ENCODE results near the gene GSDME. TPM values are rescaled to one million over a fixed set of nuclear protein-coding genes. Genes with fewer than 3 reads are reported as not detected.

Gene GSDME
- polyA plus RNA-seq, 1 donor: 8.1 TPM

DNA sequence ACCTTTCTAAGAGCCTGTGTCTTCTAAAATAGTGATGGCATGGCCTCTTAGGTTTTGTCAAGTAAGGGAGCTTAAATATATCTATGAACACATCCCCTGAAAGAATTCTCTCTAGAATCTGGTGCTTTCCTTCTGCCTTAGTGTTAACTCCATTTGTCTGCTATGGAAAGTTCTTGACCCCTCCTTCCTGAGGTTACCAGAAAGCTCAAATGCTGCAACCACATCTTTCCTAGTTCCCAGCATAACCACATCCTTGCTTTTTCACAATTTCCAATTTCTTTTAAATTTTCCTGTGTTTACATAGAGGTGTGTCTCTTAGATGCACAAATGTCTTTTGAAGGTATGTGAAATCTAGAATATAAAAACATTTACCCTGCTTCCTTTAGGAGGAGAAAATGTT lies 16.4 kb upstream of the GSDME start:
- DNase-seq (ENCODE audit: low read depth): no peak

DNA sequence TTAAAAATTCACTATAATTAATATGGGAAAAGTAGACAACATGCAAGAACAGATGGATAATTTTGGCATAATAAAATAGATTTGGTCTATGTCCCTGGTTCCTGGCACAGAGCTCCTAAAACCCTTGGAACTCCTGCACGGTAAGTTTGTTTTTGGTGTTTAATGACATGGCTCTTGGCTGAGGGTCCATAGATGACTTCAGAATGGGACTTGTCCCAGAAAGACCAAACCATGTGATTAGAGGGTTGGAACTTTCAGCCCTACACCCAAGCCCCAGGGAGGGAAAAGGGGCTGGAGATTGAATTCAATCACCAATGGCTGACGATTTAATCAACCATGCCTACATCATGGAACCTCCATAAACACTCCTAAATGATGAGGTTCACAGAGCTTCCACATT lies 12.6 kb upstream of the GSDME start:
- DNase-seq (ENCODE audit: low read depth): peak; percentile 39

DNA sequence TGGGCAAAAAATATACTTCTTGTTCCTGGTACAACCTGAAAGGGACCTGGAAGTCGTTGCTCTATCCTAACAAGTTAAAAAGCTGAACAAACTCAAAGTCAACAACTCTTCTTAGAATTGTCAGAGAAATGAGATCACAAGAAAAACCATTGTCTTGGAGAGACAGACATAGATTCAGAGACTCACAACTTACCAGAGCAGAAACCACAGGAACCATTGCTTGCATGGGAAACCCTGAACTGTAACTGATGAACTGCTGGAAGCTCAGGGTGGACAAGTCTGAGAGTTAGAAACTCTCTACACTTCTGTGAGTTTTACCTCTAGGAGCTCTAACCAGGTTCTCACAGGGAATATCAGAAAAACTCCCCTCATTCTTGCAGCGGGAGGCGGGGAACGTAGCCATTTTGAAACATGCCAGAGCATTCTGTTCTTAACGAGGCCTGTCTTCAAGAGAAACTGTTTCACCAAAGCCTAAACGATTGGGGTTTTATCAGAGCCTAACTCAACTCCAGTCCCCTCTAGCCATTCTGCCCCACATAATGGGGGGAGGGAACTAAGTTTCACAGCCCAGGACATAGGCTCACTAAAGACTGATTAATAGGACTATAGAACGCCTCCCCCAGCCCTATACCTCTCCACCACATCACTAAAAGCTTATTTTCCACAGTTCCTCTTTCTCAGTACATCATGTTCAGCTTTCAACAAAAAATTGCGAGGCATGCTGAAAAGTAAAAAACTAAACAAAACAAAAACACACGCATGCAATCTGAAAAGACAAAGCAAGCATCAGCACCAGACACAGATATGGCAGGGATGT lies 12.0 kb upstream of the GSDME start:
- no peak for DNase-seq (ENCODE audit: low read depth)

DNA sequence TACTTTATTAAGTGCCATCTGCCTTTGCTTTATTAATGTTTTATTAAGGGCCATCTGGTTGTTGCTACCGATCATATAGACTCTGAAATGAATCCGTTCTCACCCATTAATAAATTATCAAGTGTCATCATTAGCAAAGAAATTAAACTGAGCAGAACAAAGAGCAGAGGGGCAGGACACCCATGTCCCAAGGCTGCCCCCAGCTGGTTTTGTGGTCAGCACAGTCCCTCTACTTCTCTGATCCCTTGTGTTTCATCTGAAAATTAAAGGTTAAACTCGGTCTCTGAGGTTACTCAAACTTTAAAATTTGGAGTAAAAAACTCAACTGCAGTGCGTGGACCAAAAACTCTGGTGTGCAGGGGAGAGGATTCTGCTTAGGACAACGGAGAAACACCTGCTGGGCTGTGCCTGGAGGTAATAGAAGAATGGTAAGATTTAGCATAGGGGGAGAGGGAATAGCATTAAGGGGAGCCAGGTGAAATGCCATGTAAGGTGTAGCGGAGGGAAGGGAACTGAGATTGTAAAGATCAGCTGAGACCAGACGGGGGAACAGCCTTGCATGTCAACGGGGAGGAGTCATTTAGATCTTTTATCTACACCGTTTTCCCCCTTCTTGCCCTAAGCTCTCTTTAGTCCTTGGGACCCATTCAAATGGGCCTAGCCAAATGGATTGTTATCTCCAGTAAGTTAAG lies 10.8 kb upstream of the GSDME start:
- no peak for DNase-seq (ENCODE audit: low read depth)

DNA sequence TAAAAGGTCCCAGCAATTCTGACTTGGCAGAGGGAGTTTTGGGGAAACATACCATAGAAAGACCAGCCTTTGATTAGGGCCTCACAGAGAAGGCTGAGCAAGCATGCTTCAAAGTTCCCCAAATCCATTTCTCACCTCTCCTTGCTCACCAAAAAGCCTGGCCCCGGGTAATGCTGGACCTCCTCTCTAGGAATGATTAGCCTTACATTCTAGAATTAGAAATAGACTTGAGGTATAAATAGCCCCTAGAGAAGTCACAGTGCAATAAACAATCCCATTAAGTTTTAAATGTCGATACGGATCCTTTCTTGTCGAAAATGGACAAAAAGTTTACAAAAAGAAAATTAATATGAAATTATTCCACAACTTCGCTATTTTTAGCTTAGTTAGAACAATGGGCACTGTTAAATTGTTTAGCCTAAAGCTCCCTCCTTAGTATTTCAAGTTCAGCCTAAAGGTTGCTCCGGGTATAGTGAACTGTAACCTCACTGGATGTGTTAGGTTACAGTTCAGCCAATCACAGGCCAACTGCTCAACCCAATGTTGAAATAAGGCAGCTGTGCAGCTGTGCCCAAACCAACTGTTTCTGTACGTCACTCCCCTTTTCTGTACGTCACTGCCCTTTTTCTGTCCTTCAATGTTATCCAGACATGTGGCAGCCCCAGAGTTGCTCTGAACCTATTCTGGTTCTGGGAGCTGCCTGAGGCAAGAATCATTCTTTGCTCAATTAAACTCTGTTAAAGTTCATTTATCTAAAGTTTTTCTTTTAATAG lies 7.9 kb upstream of the GSDME start:
- DNase-seq (ENCODE audit: low read depth): no peak

DNA sequence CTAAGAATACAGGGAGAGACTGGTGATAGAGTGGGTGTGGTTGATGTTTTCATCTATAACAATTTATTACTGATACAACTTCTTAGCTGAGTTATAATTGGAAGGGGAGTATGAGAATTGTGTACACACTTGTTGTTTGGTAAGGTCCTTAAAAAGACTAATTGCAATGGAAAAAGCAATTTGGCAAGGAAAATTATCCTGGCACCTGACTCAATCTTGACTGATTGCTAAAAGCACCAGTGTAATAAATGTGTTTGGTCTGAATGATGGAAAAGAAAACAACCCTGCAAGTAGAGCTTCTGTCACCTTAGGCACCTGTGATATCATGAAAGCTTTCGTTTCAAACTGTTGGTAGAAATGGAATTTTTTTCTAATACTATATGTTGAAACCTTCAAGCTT lies 6.7 kb upstream of the GSDME start:
- DNase-seq (ENCODE audit: low read depth): no peak

DNA sequence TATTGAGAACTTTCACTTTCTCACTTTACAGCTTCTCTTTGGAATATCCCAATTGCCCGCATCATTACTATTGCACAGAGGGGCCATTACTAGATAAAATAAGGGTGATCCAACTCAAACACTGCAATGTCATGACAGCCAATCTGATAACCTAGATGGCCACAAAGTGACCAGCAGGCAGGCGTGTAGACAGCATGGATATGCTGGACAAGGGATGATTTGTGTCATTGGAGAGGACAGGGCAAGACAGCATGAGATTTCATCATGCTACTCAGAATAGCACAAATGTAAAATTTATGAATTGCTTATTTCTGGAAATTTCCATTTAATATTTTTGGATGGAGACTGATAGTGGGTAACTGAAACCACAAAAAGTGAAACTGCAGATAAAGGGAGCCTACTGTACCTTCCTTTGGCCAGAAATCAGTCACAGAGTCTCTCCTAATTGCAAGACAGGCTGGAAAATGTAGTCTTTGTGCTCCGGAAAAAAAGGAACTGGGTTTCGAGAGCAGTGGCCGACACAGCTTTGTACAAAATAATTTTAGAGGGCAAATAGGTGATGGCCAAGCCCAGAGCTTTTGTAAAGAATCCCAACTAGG lies 6.1 kb upstream of the GSDME start:
- no peak for DNase-seq (ENCODE audit: low read depth)

DNA sequence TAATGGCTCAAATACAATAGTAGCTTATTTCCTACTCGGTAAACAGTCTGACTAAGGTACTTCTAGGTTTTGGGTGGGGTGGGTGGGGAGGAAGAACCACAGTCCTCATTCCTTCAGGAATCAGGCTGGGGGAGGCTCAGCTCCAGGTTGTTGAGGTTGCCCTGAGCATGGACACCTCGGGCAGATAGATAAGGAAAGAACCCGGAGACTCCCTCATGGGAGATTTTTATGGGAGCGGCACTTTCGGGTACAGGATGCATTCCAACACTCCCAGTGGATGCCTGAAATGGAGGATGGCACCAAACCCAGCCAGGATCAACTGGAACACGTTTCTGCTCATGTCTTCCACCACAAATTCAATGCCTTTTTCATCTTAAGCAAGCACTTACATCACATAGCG lies 5.5 kb upstream of the GSDME start:
- no peak for DNase-seq (ENCODE audit: low read depth)

DNA sequence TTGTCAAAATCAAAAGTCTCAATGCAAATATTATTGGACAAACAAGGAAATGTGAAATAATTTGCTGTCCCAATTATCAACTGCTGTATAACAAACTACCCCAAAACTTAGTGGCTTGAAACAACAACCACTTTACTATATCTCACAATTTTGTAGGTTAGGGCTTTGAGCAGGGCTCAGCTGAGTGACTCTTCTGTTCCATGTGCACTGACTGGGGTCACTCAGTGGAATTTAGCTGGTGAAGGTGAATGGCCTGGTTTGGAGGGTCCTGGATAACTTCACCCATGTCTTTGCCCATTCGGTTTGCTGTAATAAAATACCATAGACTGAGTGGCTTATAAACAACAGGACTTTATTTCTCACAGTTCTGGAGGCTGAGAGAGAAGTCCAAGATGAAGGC lies 3.7 kb upstream of the GSDME start:
- no peak for DNase-seq (ENCODE audit: low read depth)

DNA sequence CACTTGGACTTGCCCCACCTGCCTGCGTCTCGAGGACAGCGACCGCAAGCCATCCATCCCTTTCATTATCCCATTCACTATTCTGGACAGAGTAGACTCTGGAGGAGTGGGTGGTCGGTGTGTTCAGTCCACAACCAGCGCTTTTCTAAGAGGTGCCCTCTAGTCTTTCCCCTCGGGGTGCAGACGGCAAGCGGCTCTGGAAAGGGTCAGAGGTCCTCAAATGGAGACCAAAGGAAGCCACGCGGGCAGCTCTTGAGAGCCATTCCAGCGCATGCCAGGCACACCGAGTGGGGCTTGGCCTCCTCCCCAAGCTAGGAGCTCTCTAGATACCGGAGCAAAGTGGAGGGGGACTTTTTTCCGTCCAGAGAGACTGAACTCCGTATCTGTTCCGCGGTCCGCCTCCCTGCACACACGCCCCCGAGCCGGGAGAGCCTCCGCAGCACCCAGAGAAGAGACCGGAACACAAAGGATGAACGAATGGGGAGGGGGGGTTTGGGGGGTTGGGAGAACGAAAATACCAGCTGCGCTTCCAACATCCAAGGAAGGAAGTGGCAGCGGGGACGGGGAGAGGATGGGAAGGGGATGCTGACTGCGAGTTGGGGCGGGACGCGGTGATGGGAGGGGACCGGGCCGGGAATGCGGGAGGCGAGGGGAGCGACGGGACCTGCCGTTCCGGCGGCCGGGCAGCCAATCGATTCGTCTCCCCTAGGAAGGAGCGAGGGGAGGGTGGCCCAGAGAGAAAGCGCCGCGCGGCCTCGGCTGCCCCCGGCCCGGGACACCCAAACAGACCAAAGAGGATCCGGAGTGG lies 515 bp downstream of the GSDME start:
- no peak for DNase-seq (ENCODE audit: low read depth)

DNA sequence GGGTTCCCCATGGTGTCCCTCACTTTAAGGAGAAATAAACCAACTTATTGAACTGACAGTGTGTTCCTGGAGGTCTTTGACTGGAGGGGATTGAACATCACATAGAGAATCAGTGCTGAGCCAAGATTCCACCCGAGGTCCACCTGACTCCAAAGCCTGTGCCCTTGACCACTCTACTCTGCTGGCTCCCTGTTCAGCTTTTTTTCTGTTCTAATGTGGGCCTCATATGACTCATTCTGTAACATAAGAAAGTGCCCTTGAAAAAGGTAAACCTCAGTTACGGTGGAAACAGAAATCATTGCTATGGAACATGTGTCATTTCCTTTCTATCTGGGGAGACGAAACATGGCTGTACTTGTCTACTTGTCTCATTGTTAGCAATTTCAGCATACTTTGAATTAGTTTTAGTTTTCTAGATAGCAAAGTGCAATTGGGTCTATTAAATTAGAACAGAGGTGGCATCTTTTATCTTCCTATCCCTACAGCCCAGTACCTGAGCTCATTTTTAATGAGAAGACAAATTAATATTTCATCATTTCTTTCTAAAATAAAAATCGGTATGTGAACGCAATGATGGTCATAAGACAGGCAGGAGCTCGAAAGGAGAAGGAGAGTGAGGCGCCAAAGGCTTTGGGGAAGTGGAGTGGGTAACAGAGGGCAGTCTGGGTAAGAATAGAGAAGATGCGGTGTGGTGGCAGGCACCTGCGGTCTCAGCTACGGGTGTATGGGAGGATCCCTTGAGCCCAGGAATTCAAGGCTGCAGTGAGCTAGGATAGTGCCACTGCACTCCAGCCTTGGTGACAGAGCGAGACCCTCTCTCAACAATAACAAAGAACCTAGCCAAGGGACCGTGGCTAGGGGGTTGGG lies 1.5 kb downstream of the GSDME start:
- no peak for DNase-seq (ENCODE audit: low read depth)

DNA sequence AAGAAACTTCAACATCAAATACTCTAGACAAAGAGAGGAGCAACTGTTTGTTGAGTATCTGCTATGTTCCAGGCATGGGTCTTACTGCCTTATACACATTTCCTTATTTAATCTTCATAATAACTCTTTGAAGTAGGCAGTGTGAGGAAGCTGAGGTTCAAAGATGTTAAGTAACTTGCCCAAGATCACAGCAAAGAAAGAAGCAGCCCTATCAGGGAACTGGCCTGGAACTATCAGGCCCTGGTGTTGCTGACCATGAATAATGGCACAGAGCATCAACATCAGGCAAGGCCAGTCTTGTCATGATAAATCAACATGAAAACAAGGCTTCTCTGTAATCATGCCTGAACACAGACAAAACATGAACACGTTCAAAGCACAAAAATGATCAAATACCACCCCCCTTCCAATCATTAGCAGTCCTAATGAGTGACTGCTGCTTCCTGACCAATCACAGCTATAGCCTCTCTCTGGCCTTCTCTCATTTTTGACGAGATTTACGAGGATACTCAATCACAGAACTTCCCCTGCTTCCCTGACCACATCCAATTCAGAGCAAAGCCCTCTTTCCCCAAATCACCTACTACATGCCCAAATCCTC lies 2.3 kb downstream of the GSDME start:
- DNase-seq (ENCODE audit: low read depth): no peak

DNA sequence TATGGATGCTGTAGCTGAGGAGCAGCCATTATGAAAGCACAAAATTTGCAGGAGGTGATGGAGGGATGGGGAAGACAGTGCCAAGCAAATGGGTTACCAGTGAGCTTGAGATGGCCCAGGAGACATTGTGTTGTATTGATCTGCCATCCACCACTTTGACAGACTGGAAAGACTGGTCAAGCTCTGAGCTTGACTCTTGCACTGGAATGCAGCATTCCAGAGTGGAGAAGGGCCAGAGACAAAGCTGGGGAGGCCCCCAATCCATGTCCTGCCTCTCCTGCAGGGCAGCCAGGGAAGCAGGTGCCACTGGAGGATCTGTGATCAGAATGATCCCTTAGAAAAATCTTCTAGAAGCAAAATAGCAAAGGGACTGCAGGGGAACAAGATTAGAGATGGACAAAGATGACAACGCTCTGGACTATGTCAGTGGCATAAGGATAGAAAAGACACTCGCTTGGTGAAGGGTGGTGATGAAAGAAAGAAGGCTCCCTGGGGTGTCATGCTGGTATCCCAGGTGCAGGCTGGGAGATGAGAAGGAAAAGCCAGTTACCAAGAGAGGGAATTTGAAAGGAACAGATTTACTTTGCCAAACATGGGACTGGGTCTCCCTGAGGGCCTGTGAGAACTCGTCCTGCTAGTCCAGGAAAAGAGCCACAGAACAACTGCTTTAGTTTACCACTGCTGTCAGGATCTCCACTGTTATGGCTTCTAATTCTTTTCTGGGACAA lies 5.0 kb downstream of the GSDME start:
- no peak for DNase-seq (ENCODE audit: low read depth)

DNA sequence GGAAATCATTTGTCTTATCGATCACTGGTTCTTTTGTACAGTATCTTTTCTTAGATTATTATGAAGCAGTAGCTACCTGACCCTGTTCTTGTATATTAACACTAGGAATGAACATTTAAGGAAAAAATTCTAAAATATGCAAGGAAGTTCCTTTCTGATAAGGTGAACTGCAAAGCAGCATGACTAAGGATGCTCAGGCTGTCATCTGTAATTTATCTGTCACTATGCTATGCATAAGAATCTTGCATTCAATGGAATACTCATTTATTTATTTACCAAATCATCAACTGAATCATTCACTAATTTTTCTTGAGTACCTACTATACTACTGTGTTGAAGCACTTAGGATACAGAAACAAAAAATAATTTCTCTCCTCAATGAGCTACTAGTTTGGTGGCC lies 5.8 kb downstream of the GSDME start:
- DNase-seq (ENCODE audit: low read depth): no peak

DNA sequence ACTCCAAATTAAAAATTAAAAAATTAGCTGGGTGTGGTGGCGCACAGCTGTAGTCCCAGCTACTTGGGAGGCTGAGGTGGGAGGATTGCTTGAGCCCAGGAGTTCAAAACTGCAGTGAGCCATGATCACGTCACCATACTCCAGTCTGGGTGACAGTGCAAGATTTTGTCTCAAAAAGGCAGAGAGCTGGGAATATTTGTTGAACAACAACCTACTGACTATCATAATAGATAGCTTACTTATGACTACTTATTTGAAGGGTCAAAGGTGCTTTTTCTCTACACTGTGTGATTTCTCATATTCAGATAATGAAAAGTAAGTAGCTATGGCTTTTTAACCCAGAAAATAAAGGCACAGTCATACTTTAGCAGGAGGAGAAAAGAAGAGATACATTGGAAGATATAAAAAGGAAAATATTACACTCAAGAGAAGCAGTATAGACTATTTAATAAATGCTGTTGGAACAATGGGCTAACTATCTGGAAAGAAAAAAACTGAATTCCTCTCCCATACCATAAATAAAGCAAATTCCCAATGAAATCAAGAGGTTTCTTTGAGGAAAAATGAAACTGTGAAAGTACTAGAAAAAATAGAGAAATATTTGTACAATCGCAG lies 6.7 kb downstream of the GSDME start:
- no peak for DNase-seq (ENCODE audit: low read depth)

DNA sequence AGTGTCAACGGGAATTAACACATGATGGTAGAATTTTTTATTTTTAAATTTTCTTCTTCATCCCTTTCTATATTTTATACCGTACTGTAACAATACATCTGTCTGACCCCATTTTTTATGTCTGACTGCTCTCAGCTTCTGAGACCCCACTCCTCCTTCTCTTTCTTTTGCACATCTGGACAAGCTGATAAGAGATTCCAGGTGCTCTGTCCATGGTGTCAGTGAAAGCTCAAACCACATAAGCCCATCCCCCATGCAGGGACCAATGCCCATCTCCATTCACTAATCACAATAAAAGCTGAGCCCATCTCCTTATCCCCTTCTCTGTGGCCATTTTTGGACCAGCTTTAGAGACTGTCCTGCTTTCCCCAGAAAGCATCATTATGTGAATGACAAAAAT lies 8.7 kb downstream of the GSDME start:
- no peak for DNase-seq (ENCODE audit: low read depth)

DNA sequence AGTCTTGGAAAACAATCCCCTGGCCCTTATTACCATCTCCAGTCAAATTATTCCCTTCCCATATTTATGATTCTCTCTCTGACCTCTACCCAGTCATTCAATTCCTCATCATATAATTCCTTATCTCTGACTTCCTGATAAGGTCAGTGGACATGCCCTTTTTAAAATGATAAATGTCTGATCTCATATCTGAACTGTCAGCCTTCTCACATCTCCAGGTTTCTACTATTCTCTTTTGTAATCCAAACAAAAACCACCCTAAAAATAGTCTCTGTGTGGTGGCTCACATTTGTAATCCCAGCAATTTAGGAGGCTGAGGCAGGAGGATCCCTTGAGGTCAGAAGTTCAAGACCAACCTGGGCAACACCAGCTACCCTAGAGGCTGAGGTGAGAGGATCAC lies 11.9 kb downstream of the GSDME start:
- no peak for DNase-seq (ENCODE audit: low read depth)

DNA sequence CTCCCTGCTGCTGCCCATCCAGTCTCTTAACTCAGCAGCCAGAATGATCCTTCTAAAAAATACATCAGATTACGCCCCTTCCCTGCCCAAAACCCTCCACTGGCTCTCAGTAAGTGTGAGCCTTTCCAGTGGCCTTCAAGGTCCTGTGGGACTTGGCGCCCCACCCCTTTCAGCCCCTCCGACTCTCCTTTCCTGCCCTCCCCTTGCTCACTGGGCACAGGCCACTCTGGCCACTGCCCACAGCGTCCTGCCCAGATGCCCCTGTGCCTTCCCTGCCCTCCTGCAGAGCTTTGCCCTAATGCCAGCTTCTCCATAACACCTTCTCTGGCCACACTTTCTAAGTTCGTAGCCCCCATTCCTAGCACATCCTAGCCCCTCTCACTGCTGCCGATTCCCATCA lies 13.8 kb downstream of the GSDME start:
- DNase-seq (ENCODE audit: low read depth): no peak
